Activated T-helper 1 cell treated with Interleukin-2 at 50 U/mL for 16 hours (primary cell): ENCODE data around the gene SPDYE4.
"Not testable (repeated sequence)": the region's sequence is repeated elsewhere in the genome, so short reads cannot be mapped to it uniquely, and the experiment has no call there.

ENCODE experiments used
- DNase-seq: peaks from one replicate; pipeline ENCODE4 v3.0.0-alpha.2; 2020; ENCODE audit warnings: low read depth

Gene SPDYE4

GRCh38 chr17:8758137-8758596, at the start of gene SPDYE4:
TSS of gene SPDYE4 (minus strand) at chr17:8758546. CDS start at chr17:8758382, 164 bp downstream.
- no peak for DNase-seq

- DNase-seq: no peak
Measured at GRCh38 chr17:8806926-8807550, 48.7 kb upstream of the SPDYE4 start.

GRCh38 chr17:8806253-8806925, 48.0 kb upstream of the SPDYE4 start:
- no peak for DNase-seq

GRCh38 chr17:8805396-8805795, 47.0 kb upstream of the SPDYE4 start:
- not testable (repeated sequence) for DNase-seq

GRCh38 chr17:8803531-8804420, 45.4 kb upstream of the SPDYE4 start:
- no peak for DNase-seq

- DNase-seq: no peak
Measured at GRCh38 chr17:8801135-8801840, 42.9 kb upstream of the SPDYE4 start.

- no peak for DNase-seq
Measured at GRCh38 chr17:8800656-8801055, 42.3 kb upstream of the SPDYE4 start.

GRCh38 chr17:8799570-8800212, 41.3 kb upstream of the SPDYE4 start:
- no peak for DNase-seq

- DNase-seq: no peak
Measured at GRCh38 chr17:8798846-8799569, 40.7 kb upstream of the SPDYE4 start, which contains the start of gene MFSD6L. TSS of gene MFSD6L (minus strand) at chr17:8799365. CDS start at chr17:8799120, 245 bp downstream.

GRCh38 chr17:8798176-8798845, 40.0 kb upstream of the SPDYE4 start:
- DNase-seq: no peak

- no peak for DNase-seq
Measured at GRCh38 chr17:8797621-8798175, 39.4 kb upstream of the SPDYE4 start.

- DNase-seq: no peak
Measured at GRCh38 chr17:8794636-8795035, 36.3 kb upstream of the SPDYE4 start.

- no peak for DNase-seq
Measured at GRCh38 chr17:8793649-8794048, 35.3 kb upstream of the SPDYE4 start.

GRCh38 chr17:8792646-8793045, 34.3 kb upstream of the SPDYE4 start:
- no peak for DNase-seq

- no peak for DNase-seq
Measured at GRCh38 chr17:8791910-8792270, 33.5 kb upstream of the SPDYE4 start.

- no peak for DNase-seq
Measured at GRCh38 chr17:8791248-8791909, 33.0 kb upstream of the SPDYE4 start.

- no peak for DNase-seq
Measured at GRCh38 chr17:8789743-8790142, 31.4 kb upstream of the SPDYE4 start.

- DNase-seq: no peak
Measured at GRCh38 chr17:8788998-8789397, 30.7 kb upstream of the SPDYE4 start.
